Activated B cell treated with CpG ODN at 0.5 μM for 24 hours (primary cell): ENCODE measurements around the gene ERVMER34-1. TPM values are rescaled to one million over a fixed set of nuclear protein-coding genes. Genes with fewer than 3 reads are reported as not detected.

Experiments used
- ATAC-seq: fragments of 200-7000 bp; cut with Tn5 transposase; one replicate; pipeline ENCODE4 v1.10.0; 2021; ENCODE audit warnings: low read depth, mild to moderate bottlenecking, moderate library complexity
- CTCF ChIA-PET: fragments of 350-600 bp; sonication (Branson Sonifier 250); formaldehyde crosslinking; loops from one replicate; lab custom pipeline; 2021; ENCODE audit warnings: antibody characterized with exemption; lab: Charles Lee
- POLR2A ChIA-PET: fragments of 350-600 bp; sonication (Branson Sonifier 250); formaldehyde crosslinking; loops from one replicate; lab custom pipeline; 2021; ENCODE audit warnings: antibody characterized with exemption; lab: Charles Lee
- DNase-seq: peaks from one replicate; pipeline ENCODE4 v3.0.0; 2022
- H3K27ac Mint-ChIP-seq: one replicate; pipeline ENCODE4 v1.8.0; 2020; ENCODE audit warnings: mixed read lengths
- H3K27me3 Mint-ChIP-seq: one replicate; pipeline ENCODE4 v1.8.0; 2021; ENCODE audit warnings: mixed read lengths
- H3K36me3 Mint-ChIP-seq: one replicate; pipeline ENCODE4 v1.8.0; 2021; ENCODE audit warnings: low read depth, mixed read lengths
- H3K4me1 Mint-ChIP-seq: one replicate; pipeline ENCODE4 v1.8.0; 2021; ENCODE audit warnings: mixed read lengths
- H3K4me3 Mint-ChIP-seq: one replicate; pipeline ENCODE4 v1.8.0; 2020; ENCODE audit warnings: mild to moderate bottlenecking, mixed read lengths
- H3K9me3 Mint-ChIP-seq: one replicate; pipeline ENCODE4 v1.8.0; 2020; ENCODE audit warnings: mixed read lengths
- intact Hi-C: fragments of 100-400 bp; cut with micrococcal nuclease; formaldehyde crosslinking; loops from one replicate; pipeline ENCODE4 v1.15.1; 2024
- total RNA-seq: library from RNA; stranded (reverse); gene quantifications from 2 replicates; pipeline ENCODE4 v1.2.3, GENCODE V29; 2022
- TF ChIP-seq, protein P1 (sequence below): fragments of 200-600 bp; IDR thresholded peaks from one replicate; pipeline ENCODE4 v1.8.0; 2022; ENCODE audit warnings: antibody characterized with exemption, mild to moderate bottlenecking

Gene ERVMER34-1
- total RNA-seq, 1 donor from 2014 or later = not detected

GRCh38 chr4:52711834-52712250, 39.4 kb downstream of the ERVMER34-1 start:
- Mint-ChIP-seq H3K9me3 (no peaks in the 10 kb centered on the region), H3K36me3 (peaks cover 41% of the 10 kb centered on the region), H3K4me3 (peak overlapping the region; percentile 92), H3K4me1 (peaks cover 64% of the 10 kb centered on the region), H3K27ac (peak overlapping the region; percentile 93), H3K27me3 (no peaks in the 10 kb centered on the region)
- POLR2A ChIA-PET = interaction anchor here (0.6 to 3.7 kb wide), 19 partner anchors 8 to 1036 kb away, joined by 3 to 130 read pairs (median 5); partner anchors contain the start of genes DCUN1D4, ERVMER34-1 and USP46
- DNase-seq (no peak), ATAC-seq (peak; percentile 1)
- intact Hi-C loops = loop anchor here (1.0 to 2.0 kb wide), 8 partner anchors 10 to 1353 kb away; partner anchors contain the start of genes CHIC2, DCUN1D4, RASL11B and SPATA18
- CTCF ChIA-PET = interaction anchor here (0.6 to 2.3 kb wide), 3 partner anchors 10 to 124 kb away, joined by 3 to 7 read pairs (median 3); no protein-coding TSS in a partner anchor
- TF ChIP-seq, protein P1, sequence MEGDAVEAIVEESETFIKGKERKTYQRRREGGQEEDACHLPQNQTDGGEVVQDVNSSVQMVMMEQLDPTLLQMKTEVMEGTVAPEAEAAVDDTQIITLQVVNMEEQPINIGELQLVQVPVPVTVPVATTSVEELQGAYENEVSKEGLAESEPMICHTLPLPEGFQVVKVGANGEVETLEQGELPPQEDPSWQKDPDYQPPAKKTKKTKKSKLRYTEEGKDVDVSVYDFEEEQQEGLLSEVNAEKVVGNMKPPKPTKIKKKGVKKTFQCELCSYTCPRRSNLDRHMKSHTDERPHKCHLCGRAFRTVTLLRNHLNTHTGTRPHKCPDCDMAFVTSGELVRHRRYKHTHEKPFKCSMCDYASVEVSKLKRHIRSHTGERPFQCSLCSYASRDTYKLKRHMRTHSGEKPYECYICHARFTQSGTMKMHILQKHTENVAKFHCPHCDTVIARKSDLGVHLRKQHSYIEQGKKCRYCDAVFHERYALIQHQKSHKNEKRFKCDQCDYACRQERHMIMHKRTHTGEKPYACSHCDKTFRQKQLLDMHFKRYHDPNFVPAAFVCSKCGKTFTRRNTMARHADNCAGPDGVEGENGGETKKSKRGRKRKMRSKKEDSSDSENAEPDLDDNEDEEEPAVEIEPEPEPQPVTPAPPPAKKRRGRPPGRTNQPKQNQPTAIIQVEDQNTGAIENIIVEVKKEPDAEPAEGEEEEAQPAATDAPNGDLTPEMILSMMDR = no peak

DNA sequence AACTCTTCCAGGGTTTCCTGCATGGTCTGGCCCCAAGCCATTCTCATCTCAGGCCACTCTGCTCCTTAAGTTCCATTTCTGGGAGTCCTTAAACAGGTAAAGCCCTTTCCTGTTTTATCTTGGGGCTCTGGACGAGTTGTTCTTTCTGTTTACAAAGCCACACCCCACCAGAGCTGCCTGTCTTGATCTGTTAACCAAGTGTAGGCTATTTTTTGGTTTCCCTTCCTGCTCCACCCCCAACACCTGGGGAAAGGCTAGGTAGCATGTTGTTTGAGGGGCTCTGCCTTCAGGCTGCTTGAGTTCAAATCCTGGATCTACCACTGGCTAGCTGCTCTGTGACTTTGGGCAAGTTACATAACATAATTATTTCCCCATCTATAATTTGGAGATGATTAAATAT, 40.0 kb downstream of the ERVMER34-1 start:
- Mint-ChIP-seq H3K9me3 (no peaks in the 10 kb centered on the region), H3K4me3 (peak overlapping the region; percentile 92), H3K36me3 (peaks cover 36% of the 10 kb centered on the region), H3K27me3 (no peaks in the 10 kb centered on the region), H3K27ac (peak overlapping the region; percentile 93), H3K4me1 (peaks cover 61% of the 10 kb centered on the region)
- POLR2A ChIA-PET = interaction anchor here (0.9 to 3.7 kb wide), 8 partner anchors 8 to 869 kb away, joined by 3 to 130 read pairs (median 8); partner anchors contain the start of genes DCUN1D4, ERVMER34-1 and USP46
- CTCF ChIA-PET = interaction anchor here (2.3 kb wide), 1 partner anchor 11 kb away, joined by 7 read pairs; no protein-coding TSS in a partner anchor
- ATAC-seq = no peak
- TF ChIP-seq, protein P1 = no peak
- intact Hi-C loops = no loop called here
- DNase-seq = no peak

DNA sequence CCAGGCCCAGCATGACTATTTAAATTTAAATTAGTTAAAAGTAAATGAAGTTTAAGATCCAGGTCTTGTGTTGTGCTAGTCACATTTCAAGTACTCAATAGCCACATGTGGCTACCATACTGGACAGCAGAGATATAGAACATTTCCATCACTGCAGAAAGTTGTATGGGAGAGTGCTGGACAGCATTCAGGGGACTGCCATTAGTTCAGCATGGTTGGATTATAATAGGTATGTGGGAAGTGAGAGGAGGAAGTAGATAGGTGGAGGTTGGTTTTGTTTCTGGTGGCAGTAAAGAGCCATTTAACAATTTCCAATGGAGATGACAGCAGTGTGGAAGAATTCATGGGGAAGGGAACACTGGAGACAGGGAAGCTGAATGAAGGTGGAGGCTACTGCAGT, 42.1 kb downstream of the ERVMER34-1 start:
- intact Hi-C loops = no loop called here
- TF ChIP-seq, protein P1 = no peak
- POLR2A ChIA-PET = interaction anchor here (1.5 kb wide), 1 partner anchor 13 kb away, joined by 3 read pairs; no protein-coding TSS in a partner anchor
- DNase-seq (no peak), ATAC-seq (no peak)
- Mint-ChIP-seq H3K27ac (peak overlapping the region; percentile 8), H3K36me3 (peaks cover 14% of the 10 kb centered on the region), H3K4me3 (no peak overlapping the region), H3K4me1 (peaks cover 40% of the 10 kb centered on the region), H3K27me3 (peaks cover 2% of the 10 kb centered on the region), H3K9me3 (no peaks in the 10 kb centered on the region)
- CTCF ChIA-PET = no interaction called here

DNA sequence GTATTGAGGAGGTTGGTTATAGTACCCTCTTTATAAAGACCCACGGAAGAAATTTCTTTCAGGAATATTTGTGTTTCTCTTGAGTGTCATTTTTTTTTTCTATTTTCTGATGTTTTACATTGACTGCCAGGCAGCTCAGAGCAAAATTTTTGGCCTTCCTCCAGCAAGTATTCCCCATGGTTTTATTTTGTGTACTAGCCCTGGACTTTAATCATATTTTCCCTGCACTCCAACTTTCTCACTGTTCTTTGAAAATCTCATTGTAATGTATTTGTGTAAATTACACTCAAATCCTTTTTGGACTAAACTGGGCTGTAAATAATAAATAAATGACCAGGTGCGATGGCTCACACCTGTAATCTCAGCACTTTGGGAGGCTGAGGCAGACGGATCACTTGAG, 46.6 kb downstream of the ERVMER34-1 start:
- Mint-ChIP-seq H3K4me3 (no peak overlapping the region), H3K27ac (no peak overlapping the region), H3K36me3 (no peaks in the 10 kb centered on the region), H3K27me3 (peaks cover 2% of the 10 kb centered on the region), H3K4me1 (peaks cover 22% of the 10 kb centered on the region), H3K9me3 (no peaks in the 10 kb centered on the region)
- ChIA-PET CTCF (no interaction called here), POLR2A (interaction anchor here (1.1 kb wide), 1 partner anchor 8 kb away, joined by 7 read pairs; no protein-coding TSS in a partner anchor)
- ATAC-seq = no peak
- no peak for DNase-seq
- intact Hi-C loops = no loop called here
- TF ChIP-seq, protein P1 = no peak

DNA sequence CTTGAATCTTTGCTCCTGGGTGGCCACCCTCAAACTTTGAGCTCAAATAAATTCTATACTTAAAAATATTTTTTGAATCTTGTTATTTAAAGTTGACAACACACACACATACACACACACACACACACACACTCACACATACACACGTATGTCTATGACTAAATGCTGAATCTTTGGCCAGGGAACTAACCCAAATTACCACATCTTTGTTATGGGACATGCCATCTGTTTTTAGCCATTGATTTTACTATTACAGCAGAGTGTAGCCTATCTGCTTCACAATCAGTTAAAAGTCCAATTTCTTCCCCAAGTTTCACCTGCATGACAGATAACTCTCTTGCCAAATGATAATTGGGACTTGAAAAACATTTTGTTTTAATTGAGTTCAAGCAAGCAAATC, 47.1 kb downstream of the ERVMER34-1 start:
- Mint-ChIP-seq H3K36me3 (no peaks in the 10 kb centered on the region), H3K4me3 (no peak overlapping the region), H3K4me1 (peaks cover 17% of the 10 kb centered on the region), H3K9me3 (no peaks in the 10 kb centered on the region), H3K27ac (no peak overlapping the region), H3K27me3 (peaks cover 2% of the 10 kb centered on the region)
- intact Hi-C loops = no loop called here
- ChIA-PET POLR2A (interaction anchor here (1.1 kb wide), 1 partner anchor 8 kb away, joined by 7 read pairs; no protein-coding TSS in a partner anchor), CTCF (no interaction called here)
- ATAC-seq (no peak), DNase-seq (no peak)
- TF ChIP-seq, protein P1 = no peak
